ENCODE measurements around the gene MTIF3.

- TF ChIP-seq EZH2 (IDR thresholded peaks at IDR 0.05; ENCODE audit: insufficient read depth, poor library complexity, severe bottlenecking) = no peak
- TF ChIP-seq EZH2phosphoT487 (IDR thresholded peaks at IDR 0.05; ENCODE audit: insufficient read depth, low read depth) = no peak
These were observed 27.0 kb downstream of the MTIF3 start for GRCh38 chr13:27423333-27423732.
